WTC11 (cell line): Measurements from ENCODE around the gene MAPK12.

ENCODE experiments used
- JUN ChIP-seq: sonication (generic); formaldehyde crosslinking; IDR thresholded peaks from 2 replicates; pipeline ENCODE4 v1.8.0; 2023; ENCODE audit warnings: mild to moderate bottlenecking, missing genetic modification reagents
- NFYB ChIP-seq: sonication (generic); formaldehyde crosslinking; conservative IDR thresholded peaks from 2 replicates; pipeline ENCODE4 v1.8.0; 2022; ENCODE audit warnings: low read depth, missing genetic modification reagents
- SOX15 ChIP-seq: fragments of 250-450 bp; sonication (Bioruptor Pico); IDR thresholded peaks from 2 replicates; pipeline ENCODE4 v1.9.0; 2021; ENCODE audit warnings: mild to moderate bottlenecking
- TEAD4 ChIP-seq: sonication (generic); formaldehyde crosslinking; IDR thresholded peaks from 2 replicates; pipeline ENCODE4 v1.8.0; 2022; ENCODE audit warnings: mild to moderate bottlenecking, missing genetic modification reagents
- ZNF263 ChIP-seq: sonication (generic); formaldehyde crosslinking; IDR thresholded peaks from 2 replicates; pipeline ENCODE4 v1.8.1; 2022; ENCODE audit warnings: low read depth, mild to moderate bottlenecking, moderate library complexity, missing genetic modification reagents
- TF ChIP-seq, protein P1 (sequence below): fragments of 200-600 bp; IDR thresholded peaks from 2 replicates; pipeline ENCODE4 v1.8.0; 2022; ENCODE audit warnings: antibody characterized with exemption
- TF ChIP-seq, protein P2 (sequence below): fragments of 250-450 bp; sonication (Bioruptor Pico); IDR thresholded peaks from 2 replicates; pipeline ENCODE4 v2.1.2; 2022; ENCODE audit warnings: mild to moderate bottlenecking, moderate library complexity
- TF ChIP-seq, protein P3 (sequence below): sonication (generic); formaldehyde crosslinking; IDR thresholded peaks from 2 replicates; pipeline ENCODE4 v1.8.0; 2022; ENCODE audit warnings: mild to moderate bottlenecking, missing genetic modification reagents

DNA sequence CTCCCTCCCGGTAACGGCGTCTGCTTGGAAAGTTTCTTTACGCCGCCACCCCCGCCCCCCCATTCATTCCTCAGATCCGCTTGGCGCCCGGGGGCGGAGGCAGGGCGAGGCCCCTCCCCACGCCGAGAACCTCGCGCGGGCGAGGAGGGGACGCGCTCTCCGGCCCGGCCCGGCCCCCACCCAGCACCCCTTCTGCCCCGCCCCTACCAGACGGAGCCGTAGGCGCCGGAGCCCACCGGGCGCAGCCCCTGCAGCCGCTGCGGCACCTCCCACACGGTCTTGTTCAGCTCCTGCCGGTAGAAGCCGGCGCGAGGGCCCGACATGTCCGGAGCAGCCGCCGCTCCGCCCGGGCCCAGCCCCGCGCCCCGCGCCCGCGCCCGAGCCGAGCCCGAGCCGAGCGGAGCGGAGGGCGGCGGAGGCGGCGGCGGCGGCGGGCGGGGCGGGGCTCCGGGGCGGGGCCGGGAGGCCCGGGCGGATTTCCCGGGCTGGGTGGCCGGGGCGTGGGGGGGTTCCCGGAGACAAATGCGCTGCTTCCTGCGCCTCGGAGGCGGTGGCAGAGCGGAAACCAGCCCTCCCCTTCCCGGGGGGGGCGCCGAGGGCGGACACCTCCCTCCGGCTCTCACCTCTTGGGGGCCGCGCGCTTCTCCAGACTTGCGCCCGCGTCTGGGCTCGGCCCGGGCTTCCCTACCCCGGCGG is 8.6 kb upstream of the MAPK12 start, which contains the start of gene MAPK11:
- TF ChIP-seq, protein P1, sequence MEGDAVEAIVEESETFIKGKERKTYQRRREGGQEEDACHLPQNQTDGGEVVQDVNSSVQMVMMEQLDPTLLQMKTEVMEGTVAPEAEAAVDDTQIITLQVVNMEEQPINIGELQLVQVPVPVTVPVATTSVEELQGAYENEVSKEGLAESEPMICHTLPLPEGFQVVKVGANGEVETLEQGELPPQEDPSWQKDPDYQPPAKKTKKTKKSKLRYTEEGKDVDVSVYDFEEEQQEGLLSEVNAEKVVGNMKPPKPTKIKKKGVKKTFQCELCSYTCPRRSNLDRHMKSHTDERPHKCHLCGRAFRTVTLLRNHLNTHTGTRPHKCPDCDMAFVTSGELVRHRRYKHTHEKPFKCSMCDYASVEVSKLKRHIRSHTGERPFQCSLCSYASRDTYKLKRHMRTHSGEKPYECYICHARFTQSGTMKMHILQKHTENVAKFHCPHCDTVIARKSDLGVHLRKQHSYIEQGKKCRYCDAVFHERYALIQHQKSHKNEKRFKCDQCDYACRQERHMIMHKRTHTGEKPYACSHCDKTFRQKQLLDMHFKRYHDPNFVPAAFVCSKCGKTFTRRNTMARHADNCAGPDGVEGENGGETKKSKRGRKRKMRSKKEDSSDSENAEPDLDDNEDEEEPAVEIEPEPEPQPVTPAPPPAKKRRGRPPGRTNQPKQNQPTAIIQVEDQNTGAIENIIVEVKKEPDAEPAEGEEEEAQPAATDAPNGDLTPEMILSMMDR: no peak
- TF ChIP-seq ZNF263 (no peak), TEAD4 (CRISPR knock-in tag) (no peak), JUN (CRISPR knock-in tag) (no peak), SOX15 (no peak), NFYB (CRISPR knock-in tag) (no peak)
- TF ChIP-seq, protein P2, sequence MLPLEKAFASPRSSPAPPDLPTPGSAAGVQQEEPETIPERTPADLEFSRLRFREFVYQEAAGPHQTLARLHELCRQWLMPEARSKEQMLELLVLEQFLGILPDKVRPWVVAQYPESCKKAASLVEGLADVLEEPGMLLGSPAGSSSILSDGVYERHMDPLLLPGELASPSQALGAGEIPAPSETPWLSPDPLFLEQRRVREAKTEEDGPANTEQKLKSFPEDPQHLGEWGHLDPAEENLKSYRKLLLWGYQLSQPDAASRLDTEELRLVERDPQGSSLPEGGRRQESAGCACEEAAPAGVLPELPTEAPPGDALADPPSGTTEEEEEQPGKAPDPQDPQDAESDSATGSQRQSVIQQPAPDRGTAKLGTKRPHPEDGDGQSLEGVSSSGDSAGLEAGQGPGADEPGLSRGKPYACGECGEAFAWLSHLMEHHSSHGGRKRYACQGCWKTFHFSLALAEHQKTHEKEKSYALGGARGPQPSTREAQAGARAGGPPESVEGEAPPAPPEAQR (CRISPR knock-in tag): no peak
- TF ChIP-seq, protein P3, sequence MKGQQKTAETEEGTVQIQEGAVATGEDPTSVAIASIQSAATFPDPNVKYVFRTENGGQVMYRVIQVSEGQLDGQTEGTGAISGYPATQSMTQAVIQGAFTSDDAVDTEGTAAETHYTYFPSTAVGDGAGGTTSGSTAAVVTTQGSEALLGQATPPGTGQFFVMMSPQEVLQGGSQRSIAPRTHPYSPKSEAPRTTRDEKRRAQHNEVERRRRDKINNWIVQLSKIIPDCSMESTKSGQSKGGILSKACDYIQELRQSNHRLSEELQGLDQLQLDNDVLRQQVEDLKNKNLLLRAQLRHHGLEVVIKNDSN (CRISPR knock-in tag): no peak
